DMS153 (cell line): ENCODE data around the gene KCNQ1OT1.

Source experiments
- DNase-seq: peaks from one replicate; lab custom pipeline; 2025; lab: John Stamatoyannopoulos, UW

Gene KCNQ1OT1

DNA sequence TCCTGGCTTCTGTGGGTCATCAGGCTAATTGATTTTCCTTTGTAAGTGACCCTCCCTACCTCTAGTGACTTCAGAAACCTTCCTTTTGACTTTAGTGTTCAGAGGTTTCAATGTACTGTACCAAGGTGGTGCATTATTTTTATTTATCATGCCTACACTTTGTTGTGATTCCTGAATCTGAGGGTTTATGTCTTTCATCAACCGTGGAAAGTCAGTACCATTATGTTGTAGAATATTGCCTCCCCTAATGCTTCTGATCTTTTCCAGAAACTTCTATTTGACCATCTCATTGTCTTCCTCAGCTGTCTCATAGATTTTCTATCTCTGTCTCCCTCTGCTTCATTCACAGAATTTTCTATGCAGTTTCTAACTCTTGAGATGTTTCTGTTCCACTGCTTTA is 105.5 kb downstream of the KCNQ1OT1 start:
- DNase-seq, result no peak

DNA sequence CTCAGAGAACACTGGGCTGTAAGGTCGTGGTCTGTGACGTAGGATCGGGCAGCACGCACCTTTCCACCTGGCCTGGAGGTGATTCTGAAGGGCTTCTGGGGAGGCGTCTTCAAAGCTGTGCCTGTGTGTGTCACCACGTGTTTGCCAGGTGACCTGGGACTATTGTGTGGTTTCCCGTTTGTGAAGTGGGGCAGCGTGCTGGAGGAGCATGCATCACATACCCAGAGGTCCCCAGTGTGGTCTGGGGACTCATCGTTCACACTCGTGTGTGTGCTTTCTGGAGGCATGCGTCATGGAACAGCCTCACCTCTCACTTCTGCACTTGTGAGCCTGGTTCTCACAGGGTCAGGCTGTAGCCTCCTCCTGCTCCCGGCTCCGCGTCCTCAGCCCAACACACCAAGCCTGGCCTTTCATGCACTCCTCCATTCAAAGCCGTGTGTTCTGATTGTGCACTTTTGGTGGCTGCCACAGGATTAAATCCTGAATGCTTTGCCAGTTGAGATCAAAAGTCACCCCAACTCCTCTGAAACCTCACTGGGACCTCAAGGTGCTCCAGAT is 106.3 kb downstream of the KCNQ1OT1 start:
- DNase-seq, result no peak

DNA sequence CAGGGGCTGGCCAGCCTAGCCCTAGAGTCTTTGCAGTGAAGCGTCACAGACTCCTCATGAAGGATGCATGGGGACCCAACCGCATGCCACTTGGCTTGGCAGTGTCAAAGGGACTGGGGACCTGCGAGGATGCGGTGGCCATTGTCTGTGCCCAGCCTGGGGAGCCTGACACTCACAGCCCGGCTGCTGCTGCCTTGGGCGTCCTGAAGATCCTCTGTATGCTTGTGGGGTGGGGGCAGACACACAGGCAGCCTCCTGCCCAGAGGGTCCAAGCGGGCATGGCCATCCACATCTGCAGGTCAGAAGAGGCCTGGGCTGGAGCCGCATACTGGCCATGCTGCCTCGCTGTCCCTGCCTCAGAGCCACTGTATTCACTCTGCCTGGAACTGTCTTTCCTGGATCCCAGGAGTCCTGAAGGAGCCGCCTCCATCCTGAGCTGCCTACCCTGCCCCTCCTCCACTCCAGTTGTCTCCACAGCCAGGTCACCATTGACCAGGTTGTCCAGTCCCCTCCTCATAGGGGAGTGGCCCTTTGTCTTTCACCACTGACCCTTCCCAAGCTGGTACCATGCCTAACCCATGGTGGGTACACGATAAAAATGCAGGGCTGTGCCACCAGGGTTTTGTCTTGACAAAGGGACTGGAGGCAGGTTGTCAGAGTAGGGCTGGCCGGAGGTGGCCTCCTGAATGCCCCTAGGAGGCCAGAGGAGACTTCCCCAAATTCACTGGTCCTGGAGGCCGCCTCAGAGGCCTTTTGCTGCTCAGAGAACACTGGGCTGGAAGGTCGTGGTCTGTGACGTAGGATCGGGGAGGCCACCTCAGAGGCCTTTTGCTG is 107.0 kb downstream of the KCNQ1OT1 start:
- DNase-seq, result no peak

DNA sequence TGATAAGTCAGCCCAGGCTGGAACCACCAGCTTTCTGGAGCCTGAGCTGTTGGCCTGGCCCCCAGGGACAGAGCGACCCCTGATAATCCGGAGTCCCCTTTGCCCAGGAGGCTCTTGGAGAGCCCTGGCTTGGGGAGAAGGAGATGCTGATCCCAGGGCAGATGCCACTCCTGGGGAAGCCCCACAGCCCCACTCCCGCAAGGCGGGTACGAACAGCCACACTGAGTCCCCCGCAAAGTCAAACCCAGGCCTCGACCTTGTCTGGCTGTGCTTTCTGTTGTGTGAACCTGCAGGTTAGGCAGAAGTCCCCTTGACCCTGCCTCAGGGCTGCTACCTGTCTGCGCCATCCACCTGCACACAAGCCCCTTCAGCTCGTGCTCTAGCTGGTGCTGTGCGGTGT is 108.0 kb downstream of the KCNQ1OT1 start:
- no peak for DNase-seq

DNA sequence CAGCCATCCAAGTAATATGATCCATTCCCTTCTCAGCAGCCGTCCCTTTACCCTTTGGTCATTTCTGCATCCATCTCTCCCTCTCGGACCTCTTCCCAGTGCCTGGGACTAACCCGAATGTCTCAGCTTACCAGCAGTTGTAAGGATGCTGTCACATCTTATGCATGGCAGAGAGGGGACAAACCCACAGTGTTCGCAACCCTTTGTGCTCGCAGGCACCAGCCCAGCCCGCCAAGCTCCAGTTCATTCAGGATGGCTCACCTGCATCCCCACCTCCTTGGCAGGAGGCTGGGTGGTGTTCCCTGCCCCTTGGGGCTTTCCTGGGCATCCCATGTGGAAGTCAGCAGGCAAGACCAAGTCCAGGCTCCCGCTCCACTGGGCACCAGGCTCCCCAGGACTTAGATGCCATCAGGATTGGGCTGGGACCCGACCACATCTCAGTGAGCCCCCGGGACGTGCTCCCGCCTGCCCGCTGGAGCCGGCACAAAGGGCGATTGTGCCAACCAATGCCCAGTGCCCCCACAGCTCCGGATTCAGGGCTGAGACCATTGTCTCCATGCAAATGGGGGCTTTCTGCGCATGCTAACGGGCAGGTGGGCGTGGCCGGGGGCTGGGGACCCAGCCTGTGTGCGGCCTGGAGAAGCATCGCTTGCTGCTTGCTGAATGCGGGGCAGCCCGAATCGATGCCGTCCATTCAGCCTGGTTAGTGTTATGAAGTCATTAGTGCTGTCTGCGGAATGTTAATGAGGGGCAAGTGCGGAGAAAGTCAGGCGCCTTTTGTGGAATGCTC is 108.6 kb downstream of the KCNQ1OT1 start:
- DNase-seq, result no peak

DNA sequence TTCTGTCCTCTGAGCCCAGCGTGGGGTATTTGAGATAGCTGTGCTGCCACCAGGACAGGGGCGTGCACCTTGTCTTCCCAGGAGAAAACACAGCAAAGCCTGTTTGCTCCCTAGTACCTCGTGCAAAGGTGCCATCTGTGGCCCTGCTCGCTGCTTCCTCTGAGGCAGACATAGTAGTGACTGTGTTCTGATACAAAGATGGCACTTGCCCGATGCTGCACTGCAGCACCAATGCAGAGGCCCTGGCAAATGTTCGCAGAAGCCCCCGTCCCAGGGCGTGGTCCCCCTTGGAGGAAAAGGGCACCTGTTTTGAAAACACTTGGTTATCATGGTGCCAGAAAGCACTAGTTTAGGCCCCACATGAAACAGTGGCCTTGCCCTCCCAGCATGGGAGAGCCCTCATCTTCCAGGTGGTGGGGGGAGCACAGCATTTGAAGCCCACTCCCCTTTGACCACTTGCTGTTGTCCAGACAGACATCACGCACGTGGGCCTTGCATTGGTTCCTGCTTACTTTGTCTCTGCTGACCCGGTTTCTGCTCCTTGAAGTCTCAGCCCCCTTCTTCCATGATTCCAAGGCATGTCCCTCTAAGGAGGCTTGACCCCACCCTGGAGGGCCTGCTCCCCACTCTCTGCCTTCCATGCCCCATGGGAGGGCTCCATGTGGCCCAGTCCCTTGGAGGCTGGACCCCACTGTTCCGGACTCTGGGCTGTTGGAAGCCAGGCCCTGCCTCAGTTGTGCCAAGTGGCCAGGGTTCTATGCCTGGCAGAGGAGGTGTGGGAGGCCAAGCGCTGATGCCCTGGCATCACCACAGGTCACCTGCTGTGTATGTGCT is 109.4 kb downstream of the KCNQ1OT1 start:
- no peak for DNase-seq

DNA sequence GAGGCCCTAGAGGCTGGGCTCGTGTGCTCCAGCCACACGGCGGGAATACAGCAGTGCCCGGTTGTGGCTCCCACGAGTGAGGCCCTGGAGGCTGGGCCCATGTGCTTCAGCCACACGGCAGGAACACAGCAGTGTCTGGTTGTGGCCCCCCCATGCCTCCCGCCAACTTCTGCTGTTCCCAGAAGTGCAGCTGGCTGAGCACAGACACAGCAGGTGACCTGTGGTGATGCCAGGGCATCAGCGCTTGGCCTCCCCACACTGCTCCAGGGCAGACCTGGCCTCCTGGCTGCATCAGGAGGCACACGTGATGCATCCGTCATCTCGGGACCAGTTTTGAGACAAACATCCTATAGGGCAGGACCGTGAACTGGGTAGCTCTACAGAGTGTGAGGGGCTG is 110.3 kb downstream of the KCNQ1OT1 start:
- DNase-seq, result no peak

DNA sequence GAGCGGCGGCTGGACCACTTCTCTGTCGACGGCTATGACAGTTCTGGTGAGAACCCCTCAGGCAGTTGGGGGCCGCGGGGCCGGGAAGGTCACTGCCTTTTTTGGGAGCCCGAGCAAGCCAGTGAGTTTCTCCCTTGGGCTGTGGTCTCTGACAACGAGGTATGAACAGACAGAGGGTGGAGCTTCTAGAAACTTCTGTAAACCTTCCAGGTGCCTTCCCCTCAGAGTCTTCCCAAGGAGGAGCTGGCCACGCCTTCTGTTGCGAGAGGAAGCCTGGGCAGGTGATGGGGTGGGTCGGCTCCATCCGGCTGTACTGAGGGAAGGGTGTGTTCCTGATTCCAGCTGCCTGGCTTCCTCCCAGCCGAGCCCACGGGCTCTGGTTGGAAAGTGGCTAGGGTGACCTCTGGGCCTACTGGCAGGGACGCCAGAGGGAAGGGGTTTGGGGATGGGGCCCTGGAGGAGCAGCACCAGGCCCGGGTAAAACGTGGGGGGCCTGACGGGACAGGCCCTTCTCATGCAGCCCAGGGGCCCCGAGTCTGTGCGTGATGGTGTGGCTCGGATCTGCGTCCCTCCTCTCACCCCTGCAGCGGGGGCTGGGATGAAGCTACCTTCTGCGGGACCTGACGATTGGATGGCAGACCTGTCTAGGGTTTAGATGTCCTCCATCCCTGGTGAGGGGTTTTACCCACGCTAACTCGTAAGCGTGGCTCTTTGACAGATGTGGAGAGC is 110.8 kb downstream of the KCNQ1OT1 start:
- DNase-seq, result no peak

DNA sequence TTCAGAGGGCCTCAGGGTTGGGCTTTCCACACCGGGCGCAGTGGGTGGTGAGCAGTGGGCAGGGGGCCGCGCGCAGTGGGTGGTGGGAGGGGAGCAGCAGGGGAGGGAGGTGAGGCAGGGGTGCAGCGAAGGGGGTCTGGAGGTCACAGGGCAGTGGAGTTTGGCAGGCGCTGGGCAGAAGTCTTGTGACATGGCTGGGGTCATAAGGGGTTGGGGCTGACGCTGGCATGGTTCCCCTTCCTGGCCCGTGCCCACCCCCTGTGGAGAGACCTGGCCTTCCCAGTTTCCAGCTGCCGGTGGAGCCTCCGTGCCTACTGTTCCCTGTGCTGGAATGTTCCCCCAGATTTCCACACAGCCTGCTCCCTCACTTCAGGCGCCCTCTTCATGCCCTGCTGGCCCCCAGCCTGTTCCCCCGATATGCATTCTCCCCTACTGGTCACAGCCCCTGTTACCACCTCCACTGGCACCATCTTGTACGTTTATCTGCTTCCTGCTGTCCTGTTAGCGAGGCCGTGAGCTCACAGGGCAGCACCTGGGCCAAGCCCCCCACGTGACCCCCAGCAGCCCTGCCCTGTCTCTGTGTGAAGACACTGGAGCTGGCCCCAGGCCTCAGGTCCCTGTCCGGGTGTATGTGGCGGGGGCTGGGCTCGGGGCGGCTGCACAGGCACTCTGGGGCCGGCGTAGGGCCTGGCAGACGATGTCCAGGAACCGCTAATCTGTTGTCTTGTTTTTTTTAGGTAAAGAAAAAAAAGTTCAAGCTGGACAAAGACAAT is 111.6 kb downstream of the KCNQ1OT1 start:
- DNase-seq, result no peak

DNA sequence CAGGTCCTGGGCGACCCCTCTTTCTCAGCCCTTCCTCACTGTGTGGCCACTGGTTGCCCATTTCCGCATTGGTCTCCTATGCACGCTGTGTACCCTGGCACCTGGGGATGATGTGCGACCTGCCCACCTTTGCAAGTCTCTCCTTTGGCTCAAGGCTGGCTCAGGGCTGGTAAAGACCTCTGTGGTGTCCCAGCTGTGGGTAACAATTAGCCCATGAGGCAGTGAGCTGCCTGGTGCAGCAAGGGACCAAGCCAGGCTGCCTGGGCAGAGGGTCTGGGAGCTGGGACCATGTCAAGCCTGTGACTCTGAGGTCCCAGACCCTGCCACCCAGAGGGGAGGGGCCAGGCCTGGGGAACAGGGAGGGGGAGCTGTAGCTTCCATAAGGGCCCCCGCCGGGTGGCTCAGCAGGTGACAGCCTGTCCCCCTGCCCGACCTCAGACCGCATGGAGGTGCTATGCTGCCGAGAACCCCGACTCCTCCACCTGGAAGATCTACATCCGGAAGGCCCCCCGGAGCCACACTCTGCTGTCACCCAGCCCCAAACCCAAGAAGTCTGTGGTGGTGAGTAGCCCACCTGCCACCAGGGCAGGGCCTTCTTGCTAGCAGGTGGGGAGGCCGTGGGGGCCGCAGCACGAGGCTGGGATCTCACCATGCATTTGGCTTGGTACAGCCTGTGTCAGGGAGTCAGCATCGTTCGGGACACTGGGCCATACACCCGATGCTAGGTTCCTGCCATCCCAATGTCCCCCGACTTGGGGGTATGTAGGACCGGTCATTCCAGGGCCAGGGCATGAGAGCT is 112.5 kb downstream of the KCNQ1OT1 start:
- no peak for DNase-seq

DNA sequence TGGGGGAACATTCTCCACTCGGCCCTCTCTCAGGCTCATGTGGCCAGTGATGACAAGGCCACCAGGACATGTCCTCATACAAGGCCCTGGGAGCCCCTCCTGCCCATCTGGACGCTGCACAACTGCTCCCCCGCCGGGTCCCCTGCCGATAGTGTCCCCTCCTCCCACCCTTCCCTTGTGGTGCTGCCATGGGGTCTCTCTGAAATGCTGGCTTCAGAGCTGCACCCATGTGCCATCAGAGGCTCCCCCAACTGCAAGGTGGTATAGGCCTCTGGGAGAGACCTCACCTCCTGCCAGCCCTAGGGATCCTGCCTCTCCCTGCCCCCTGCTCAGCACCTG is 113.0 kb downstream of the KCNQ1OT1 start:
- no peak for DNase-seq

DNA sequence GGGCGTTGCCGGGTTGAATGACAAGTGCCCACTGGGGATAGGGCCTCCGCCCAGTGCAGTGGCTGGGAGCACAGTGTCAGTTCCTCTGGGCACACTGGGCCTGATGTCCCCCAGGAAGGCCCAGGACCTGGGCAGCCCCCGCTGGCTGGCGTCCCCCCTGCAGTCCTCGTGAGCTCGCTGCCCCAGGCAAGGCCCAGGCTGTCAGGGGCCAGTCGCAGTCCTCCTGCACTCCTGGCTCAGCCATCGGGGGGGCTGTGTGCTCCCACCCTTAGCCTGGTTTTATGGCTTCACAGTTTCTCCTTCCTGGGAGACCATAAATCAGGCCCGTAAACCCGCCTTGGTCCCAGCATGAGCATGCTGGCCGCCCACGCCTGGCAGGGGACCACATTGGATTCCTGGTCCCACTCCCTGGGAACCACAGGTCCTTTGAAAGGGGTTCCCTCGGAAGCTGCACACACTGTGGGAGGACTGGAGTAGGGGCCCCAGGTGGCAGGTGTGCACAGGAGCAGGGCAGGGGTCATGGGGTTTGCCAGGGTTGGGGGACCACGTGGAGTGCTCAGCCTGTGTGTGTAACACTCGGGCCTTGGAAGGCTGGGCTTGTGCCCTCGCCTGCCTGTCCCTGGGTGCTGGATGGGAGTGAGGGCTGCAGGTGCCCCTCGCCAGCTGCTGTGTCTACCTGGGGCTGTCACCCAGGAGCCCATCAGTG is 113.6 kb downstream of the KCNQ1OT1 start:
- DNase-seq, result no peak

DNA sequence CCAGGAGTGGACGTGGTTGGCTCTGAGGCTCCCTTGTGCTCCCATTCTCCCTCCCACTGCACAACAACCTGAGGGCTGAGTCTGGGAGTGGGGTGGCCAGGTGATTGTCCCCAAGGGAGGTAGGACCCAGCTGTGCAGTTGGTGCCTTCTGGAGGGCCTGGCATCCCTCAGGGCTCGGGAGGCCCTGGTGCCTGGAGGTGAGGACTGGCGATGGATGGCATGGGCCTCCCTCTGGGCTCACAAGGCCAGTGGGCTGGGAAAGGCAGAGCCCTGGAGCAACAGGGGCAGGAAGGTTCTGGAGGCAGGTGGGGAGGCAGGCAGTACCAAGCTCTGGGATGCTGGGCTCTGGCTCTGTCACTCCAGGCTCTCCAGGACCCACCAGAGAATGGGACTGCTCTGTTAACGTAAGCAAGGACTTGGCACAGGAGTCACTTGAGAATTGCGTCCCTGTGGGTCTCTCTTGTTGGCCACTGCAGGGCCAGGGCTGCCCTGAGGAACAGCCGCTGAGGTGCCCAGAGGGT is 114.2 kb downstream of the KCNQ1OT1 start:
- no peak for DNase-seq

DNA sequence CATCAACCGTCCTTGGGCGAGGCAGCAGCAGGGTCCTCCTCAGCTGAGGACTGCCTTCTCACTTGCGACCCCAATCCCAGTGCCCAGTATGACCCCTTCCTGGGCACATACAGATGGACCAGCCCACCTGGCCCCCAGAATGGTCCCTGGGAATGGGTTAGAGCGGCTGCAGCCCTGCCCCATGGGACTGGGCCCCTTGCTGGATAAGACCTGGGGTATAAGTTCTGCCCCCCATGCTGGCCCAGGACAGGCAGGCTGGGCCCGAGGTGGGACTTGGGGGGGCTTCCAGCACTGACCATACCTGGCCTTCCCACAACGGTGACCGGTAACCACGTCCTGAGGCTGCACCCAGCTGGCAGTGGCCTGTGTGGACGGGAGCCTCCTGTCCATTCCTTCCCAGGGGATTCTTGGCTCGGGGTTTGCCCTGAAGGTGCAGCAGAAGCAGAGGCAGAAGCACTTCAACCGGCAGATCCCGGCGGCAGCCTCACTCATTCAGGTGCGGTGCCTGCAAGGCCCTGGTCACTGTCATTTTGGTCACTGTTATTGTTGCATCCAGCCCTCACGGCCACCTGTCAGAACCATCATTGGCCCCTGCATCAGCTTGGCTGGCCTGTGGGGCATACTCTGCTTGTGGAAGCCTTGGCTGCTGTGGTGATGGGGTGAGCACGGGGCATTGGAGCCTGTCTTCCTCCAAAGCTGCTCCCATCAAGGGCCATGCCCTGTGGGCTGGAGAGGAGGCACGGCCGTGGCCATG is 114.8 kb downstream of the KCNQ1OT1 start:
- DNase-seq, result no peak

DNA sequence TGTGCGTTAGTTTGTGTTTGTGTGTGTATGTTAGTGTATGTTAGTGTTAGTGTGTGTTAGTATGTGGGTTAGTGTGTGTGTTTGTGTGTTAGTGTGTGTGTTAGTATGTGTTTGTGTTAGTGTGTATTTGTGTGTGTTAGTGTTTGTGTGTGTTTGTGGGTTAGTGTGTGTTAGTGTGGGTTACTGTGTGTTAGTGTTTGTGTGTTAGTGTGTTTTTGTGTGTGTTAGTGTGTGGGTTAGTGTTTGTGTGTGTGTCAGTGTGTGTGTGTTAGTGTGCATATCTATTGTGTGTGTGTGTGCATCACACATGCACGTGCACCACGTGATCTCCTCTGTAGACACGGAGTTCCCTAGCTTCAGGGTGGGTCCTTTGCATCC is 115.4 kb downstream of the KCNQ1OT1 start:
- no peak for DNase-seq

DNA sequence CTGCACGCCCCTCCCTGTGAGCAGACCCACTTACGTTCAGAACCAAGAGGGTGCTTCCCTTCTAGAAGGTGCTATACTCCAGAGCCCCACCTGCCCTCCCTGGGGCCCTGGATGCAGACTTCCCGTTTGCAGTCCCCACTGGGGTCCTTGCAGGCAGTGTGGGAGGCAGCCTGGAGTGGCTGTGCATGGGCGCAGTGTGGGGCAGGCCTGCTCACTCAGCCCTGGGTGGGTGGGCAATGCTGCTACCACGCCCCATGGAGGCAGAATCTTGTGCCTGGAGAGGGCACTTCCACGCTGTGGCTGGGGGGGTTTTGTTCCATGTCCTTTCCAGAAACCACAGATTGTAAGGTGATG is 116.2 kb downstream of the KCNQ1OT1 start:
- DNase-seq, result no peak

DNA sequence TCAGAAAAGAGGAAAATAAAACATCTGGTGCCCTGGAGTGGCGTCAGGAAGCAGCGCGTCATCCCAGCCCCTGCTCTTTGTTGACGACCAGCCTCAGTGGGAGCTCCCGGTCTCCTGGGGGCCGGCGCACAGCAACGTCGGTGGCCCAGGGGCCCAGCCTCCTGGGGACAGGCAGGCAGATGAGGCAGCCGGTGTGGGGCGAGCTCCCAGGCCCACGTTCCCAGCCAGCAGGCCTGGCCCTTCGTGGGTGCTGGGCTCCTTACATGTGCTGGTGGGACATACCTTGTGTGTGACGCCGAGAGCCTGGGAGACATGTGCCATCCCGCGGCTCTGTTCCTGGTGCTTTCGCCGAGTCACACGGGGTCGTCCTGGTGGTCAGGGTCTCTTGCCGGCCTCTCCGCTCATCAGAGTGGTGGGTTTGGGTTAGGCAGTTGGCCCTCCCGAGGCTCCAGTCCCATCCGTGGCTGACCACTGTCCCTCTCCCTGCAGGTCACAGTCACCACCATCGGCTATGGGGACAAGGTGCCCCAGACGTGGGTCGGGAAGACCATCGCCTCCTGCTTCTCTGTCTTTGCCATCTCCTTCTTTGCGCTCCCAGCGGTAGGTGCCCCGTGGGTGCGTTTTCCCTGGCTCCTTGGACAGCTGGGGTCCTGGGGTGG is 116.7 kb downstream of the KCNQ1OT1 start:
- no peak for DNase-seq

DNA sequence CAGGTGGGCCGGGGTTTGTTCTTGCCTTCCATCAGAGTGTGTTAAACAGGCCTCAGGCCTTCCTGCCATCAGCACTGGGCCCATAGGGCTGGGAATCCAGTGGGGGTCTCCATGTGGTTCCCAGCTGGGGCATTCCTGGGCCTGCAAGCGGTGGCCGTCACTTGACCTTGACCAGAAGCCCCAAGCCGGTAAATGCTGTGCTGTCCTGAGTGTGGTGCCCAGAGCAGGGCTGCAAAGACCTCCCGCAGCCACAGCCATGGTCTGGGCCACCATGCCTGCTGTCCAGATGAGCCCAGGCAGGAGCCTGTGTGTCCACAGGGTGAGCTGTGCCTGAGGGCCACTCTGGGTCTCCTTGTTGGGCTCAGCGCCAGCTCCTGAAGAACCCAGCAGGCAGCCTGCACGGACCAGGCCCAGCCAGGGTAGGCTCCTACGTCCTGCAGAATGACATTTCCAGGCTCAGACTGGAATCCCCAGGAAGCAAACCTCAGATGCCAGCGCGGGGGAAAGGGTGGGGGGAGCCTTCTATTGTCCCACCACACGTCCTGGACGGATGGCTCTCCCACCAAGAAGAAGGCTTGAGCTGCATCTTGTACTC is 117.3 kb downstream of the KCNQ1OT1 start:
- DNase-seq, result no peak
